Superior temporal gyrus (tissue), 1 donor: ENCODE results near the gene ABLIM3.
A peak's percentile ranks its signal among the peaks of the same experiment; 100 is the strongest.

ENCODE experiments used
- DNase-seq: peaks from one replicate; pipeline ENCODE4 v3.0.0-alpha.2; 2016; ENCODE audit errors: extremely low spot score

Gene ABLIM3

DNA sequence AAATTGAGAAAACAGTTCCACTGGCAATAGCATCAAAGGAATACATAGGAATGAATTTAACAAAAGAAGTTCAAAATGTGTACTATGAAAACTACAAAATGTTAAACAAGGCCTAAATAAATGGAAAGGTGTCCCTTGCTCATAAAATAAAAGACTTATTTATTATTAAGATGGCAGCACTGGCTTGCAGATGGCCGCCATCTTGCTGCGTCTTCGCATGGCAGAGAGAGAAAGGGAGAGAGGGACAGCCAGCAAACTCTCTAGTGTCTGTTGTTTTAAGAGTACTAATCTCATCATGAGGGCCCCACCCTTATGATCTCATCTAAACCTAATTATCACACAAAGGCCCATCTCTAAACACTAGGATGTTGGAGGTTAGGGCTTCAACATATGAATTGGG, 47.1 kb downstream of the ABLIM3 start:
- no peak for DNase-seq

DNA sequence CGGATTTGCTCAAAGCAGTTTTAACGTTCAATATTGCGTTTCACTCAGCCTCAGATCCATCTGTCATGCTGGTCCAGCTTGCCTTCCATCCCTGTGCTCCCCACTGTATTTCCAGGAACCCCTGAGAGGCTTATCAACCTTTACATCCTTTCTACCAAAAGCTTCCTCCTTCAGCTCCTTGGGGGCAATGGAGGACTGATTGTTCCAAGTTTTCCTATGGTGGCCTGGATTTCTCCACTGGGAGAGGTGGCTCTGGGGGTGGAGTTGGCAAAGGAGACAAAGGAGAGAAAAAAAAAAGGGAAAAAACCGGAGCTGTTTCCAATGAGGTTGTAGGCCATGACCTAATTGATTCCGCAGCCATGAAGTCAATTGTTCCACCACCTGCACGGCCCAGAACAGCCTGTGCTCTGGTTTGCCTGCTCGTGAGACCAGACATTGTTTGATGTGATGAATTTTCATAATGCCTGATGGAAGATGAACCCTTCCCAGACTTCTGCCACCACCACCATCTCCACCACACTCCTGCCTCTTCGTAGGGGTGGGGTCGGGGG, 54.1 kb downstream of the ABLIM3 start:
- DNase-seq, result no peak

DNA sequence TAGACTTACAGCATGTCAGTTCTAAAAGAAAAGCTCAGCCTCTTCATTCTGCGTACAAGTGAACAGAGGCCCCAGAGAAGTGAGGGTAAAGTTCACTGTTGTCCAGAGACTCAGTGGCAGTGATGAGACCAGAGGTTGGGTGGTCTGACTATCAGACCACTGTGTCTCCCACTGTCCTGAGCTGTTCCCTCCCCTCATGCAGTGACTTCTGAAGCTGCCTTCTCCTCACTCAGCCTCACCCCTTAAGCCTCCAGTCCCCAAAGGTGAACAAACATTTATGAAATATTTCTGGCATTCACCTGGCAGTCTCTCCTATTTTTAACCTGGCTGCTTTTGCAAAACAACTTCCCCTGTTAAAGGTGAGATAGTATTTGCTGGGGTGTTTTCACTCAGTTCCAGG, 54.7 kb downstream of the ABLIM3 start:
- DNase-seq, result no peak

DNA sequence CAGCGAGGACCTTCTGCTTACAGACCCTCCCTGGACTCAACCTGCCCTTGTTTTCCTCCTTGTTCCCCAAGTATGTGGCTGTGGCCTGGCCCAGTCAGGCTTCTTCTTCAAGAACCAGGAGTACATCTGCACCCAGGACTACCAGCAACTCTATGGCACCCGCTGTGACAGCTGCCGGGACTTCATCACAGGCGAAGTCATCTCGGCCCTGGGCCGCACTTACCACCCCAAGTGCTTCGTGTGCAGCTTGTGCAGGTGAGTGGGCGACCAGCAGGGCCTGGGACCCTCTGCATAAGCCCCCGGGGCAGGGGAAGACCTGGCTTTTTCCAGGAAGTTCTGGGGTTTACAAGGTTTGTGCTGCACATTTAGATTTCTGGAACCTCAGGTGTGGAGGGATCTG, 56.9 kb downstream of the ABLIM3 start:
- no peak for DNase-seq

DNA sequence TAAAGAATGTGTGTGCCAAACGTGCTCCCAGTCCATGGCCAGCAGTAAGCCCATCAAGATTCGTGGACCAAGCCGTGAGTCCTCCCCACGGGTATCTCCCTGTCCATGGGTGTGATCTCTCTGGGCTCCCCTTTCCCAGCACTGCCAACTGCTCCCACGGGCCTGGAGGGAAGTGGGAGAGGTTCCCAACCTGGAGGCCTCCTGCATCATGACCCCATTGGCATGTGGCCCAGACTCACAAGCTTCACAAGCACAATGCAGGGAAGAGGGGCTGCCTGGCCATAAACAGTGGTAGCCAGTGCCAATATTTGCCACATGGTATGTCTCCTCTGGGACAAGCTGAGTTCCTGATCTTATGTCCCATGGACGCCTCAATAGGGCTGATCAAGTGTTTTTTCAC, 59.1 kb downstream of the ABLIM3 start:
- no peak for DNase-seq

DNA sequence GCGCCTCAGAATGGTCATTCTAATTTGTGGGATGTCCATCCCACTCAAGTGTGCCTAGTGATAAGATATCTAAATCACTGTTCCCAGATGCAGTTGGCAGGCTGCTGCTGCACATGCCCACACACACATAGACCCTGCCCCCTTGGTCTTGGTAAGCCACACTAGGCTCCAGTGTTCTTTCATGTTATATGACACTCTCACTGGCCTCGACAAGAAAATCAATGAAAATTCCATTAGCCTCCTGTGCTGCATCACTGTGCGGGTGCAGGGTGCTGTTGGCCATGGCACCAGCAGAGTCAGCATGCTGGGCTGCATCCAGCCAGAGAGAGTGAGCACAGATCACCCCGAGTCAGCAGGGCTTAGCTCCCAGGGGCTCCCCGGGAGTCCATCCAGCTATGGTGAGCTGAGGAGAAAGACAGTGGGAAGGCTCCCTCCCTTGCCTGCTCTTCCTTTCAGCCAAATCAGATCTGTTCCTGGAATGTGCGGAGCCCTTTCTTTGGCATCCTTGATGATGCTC, 59.9 kb downstream of the ABLIM3 start:
- no peak for DNase-seq

DNA sequence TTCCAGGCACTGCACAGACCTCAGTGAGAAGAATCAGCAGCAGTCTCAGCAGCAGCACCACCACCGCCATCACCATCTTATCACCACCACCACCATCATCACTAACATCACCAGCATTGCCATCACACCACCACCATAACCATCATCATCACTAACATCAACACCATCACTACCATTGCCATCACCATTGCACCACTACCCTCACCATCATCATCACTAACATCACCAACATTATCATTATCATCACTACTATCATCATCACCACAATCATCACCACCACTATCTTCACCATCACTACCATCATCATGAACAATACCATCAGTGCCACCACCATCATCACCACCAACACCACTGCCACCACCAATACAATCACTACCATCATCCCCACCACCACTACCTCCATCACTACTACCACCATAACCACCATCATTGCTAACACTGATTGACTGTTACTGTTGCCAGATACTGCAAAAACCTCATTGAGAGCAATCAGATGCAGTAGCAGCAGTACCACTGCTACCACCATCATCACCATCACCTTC, 61.7 kb downstream of the ABLIM3 start:
- no peak for DNase-seq

DNA sequence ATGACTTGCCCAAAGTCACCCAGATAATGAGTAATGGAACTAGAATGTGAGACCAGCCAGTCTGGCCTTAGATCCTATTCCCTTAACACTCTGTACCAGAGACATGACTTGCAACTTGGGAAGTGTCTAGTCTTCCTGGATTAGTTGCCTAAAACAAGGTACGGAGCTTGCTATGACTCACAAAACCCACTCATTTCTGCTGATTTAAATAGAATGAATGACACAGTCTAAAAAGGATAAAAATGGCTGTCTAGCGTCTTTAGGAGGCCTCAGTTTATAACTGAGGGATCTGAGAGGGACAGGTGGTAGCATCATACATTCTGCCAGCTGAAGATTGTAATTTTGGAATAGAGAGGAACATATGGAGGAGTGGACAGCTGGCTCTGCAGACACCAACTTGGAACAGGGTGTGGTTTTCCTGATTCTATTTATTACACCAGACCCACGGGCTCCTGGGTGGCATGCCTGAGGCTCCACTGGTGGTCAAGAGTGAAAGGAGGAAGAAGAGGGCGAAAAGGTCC, 62.7 kb downstream of the ABLIM3 start:
- DNase-seq, result peak; percentile 67

DNA sequence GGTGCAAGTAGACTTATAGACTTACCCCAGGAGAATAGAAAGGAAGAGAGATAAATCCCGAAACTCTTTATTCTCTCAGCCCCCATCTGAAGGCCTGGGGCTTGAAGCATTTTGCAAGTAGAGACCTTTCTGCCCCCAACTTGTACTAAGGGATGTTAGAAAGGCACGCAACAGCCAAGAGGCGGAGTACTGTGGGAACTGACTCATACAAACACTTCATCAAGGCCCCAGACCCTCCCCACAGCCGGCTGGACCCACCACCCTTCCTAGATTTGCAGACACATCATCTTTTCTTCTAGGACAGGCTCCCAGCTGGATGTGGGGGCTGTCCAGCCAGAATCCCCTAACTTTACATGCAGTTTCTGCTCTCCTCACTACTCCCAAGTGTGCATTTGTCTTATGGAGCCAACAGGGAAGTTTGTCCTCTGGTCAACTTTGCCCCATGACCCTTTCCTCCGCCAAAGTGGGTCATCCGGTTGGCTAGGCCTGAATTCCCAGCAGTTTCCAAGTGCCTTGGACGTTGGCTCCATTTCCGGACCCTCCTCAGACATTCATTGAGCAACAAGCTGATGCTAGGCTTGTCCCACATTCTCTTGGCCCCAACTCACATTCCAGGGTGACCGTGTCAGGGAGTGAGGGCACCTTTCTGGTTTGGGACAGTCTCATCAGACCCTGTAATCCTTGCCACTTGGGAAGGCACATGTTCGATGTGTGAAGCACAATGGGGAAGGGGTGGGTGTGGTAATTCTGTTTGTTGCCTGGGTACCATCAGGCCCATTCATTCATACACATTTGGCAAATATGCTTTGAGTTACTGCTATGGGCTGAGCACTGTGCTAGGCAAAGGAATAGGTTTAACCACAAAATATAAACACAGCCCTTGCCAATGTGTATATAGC, 64.6 kb downstream of the ABLIM3 start:
- DNase-seq, result no peak

DNA sequence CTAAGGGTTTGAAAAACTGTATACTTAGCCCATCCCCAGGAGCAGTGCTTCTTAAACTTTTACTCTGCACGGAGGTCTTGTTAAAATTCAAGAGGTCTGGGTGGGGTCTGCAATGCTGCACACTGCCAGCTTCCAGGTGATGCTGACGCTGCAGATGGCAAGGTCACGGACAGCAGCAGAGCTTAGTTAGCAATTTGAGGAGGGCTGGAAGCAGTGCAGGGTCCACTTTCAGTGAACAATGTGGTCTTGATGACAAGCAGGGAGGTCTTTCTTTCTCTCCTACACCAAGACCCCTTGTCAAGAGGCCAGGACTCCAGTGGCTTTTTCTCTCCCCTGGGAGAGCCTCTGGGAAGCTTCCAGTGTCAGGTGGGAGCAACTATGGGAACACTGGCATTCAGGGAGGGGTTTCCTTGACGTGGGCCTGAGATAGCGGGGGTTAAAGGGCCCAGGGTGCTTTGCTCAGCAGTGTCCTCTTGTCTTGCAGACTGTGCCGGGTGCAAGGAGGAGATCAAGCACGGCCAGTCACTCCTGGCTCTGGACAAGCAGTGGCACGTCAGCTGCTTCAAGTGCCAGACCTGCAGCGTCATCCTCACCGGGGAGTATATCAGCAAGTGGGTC, 65.3 kb downstream of the ABLIM3 start:
- no peak for DNase-seq

DNA sequence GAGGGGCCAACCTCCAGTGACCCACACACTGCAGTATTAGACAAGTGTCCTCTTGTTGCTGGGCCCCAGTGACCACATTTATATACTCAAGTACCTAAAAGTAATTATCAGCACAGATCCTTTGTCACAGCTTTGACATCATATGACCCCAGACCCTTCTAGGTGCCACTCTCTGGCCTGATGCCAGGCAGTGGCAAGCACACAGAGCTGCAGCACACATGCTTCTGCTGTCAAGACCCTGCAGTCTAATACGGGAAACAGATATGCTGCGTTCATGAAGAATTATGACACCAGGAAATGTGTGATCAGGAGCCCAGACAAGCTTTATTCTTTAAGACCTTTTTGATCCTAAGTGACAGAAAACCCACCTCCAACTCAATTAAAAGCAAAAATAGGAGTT, 66.5 kb downstream of the ABLIM3 start:
- no peak for DNase-seq

DNA sequence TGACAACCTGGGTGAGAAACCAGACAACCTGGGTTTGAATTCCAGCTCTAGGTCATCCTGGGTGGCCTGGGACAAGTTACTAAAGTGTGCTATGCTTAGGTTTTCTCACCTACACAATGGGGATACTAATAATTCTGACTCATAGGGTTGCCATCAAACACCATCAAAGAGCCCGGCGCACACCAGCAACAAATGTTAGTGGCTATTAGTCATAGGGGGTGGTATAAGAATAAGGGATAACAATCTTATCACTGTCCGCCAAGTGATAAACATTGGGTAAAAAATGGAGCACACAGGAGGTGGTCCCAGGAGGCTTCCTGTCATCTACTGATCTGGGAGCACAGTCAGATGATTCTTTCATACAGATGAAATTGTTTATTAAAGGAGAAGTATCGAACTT, 68.9 kb downstream of the ABLIM3 start:
- DNase-seq, result no peak

DNA sequence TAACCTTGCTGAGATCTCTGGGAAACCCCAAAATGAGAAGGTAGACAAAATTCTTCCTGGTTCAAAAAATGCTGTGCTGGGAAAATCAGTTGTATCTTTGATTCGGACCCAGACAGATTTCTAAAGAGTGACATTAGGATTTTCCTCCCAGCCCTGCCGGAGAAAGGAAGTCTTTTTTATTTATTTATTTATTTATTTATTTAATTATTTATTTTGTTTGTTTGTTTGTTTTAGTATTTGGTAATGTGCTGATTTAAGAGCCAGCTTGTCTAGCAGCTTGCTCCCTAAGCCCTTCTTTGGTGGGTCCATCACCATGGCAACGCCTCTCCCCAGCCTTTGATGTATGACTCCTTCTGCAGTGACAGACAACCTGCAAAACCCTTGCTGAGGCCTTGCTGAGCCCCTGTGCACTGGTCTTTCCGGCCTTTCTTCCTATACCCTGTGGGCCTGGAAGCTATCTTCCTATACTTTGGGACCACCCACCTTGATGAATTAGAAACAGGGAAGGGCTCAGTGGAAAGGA, 69.7 kb downstream of the ABLIM3 start:
- no peak for DNase-seq

DNA sequence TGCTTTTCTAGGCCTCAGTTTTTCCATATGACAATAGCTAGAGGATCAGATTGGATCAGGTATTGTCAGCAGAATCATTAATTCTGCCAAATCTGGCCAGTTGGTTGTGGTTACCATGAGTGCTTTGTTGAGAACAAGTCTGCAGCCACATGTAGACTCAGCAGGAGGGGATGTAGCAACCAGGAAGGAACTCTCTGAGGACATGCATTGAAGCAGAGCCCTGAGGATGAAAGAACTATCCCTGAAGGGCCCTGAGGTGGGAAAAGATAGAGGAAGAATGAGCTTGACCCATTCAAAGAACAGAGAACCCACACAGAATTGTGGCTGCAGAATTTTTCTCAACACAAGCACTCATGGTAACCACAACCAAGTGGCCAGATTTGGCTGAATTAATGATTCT, 70.3 kb downstream of the ABLIM3 start:
- DNase-seq, result no peak

DNA sequence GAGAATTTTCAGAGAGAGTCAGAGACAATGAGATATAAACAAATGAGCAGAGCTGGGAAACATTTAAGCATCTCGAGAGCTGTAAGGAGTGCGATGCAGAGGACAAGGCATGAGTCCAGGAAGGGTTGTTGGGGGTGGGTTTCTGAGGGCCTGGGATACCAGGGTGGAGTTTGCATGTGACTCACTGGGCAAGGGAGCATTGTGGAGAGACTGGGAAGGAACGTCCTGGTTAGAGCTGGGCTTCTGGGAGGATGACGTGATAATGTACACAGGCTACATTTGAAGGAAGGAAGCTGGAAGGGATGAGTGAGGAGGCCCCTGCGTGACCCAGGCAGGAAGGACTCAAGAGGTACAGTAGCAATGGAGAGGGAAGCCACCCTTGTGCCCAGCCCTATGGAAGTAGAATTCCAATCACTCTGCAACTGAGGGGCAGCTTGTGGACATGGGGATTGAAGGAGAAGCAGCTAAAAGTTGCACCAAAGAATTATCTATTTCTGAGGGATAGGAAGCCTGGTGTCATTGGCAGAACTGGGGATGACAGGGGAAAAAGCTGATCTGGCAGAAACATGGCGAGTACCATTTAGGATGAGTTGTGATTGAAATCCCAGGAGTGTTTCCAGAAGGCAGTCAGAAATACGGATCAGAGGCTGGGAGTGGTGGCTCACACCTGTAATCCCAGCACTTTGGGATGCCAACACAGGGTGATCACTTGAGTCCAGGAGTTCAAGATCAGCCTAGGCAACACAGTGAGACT, 71.1 kb downstream of the ABLIM3 start:
- no peak for DNase-seq

DNA sequence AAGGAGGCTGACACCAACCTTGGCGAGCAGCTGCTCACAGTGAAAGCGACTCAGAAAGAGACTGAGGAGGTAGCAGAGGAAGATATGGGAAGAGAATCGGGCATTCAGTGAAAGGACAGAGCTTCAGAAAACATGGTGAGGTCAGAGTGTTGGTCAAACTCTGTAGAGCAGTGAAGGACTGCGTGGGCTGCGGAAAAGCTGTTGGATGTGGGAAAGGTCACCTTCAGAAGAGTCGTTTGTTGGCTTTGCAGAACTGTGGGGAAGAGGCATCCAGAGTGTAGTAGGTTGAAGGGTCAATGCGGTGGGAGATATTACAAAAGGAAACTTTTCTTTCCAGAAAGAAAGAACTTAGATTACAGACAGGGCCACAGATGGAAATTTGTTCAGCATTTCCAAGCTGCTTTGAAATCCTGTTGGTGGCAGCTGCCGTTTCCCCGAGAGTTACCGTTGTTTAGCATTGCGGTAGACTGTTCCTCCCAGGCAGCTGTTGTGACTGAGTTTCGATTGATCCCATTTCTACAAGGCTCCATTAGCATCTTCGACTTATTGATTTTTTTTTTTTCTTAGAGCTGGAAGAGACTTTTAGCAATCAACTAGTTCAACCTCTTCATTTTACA, 72.1 kb downstream of the ABLIM3 start:
- DNase-seq, result no peak

DNA sequence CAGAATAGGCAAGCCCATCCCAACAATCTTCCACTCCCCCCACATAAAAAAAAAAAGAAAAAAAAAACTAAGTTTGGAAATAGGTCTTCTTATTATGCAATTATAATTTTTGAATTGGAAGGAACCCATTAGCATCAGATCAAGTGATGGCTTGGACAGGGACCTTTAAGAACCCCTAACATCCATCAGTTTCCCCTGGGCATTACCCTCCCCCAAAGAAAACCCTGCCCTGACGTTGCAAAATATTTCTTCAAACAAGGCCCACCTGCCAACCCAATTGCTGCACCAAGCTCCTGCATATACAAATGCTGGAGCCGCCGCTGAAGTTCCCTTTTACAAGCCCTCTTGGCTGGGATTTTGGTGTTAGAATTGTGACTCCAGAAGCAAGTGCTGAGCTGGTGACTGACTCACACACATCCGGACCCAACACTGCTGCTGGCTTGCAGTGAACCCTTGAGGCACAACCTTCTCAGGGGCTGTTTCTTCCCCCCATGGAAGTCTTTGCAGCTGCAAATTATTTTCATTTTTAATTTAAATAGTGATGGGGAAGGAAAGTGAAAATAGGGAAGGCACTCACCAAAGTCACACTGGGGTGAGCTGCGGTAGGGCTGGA, 74.3 kb downstream of the ABLIM3 start:
- no peak for DNase-seq

DNA sequence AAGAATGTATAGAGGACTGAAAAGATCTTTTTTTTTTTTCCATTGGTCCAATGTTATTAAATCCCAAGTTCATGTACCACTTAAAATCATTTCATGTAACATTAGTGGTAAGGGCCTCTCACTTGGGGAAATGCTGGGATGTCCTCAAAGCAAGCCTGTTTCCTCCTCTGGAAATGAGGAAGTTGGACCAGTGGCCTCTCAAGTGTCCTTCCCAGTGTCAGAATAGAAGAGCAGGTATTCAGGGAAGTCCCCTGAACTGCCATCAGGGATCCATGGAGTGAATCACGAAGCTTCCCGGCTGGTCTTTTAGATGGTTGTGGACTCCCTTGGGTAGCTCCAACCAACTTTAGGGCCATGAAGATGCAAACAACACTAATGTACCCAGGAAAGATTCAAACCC, 75.2 kb downstream of the ABLIM3 start:
- no peak for DNase-seq

DNA sequence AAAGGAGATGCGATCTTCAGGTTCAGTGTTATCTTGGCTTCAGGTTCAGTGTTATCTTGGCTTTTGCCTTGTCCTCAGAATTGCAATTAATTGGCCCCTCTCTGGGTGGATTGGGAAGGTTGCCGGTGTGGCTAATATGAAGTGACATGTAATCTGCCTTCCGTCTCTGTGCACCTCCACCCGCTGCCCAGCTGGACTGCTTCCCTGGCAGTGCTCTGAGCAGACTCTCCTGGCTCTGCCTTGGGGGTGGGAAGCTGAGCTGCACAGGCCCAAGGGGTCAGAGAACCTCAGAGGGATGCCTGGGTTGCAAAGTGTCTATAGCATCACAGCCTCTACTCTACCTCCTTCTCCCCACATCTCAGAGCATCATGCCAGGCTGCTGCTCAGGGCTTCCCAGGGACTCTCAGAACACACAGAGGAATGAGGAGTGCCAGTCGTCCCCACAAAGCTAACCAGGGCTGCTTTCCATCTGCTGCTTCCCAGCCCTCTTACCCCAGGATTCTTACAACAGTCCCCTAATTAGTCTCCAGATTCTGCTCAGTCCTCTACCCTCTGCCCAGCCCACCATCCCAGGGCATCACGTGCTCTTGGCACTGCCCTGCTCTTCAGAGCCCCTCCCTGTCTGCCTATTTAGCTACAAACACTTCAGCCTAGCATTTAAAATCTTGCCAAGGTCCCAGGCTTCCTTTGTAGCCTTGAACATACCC, 76.0 kb downstream of the ABLIM3 start:
- DNase-seq, result no peak

DNA sequence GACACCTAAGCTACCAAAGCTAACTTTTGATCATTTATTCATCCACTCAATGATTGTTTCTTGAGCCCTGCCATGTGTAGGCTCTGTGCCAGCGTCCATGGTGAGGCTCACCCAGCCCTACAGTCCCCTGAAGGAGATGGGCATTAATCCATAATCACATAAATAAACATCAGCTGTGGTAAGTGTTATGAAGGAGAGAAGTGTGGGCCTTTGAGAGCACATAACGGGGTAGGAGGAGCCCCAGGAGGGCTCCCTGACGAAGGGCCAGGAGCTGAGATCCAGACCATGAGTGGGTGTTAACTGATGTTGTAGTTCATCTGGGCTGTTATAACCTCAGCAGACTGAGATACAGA, 76.5 kb downstream of the ABLIM3 start:
- DNase-seq, result no peak
